ENCODE results near the gene SAFB2. TPM values are rescaled to one million over a fixed set of nuclear protein-coding genes. Genes with fewer than 3 reads are reported as not detected.

The SAFB2 gene
- total RNA-seq, 1 experiment from 2014 or later, result 86.9 TPM

DNA sequence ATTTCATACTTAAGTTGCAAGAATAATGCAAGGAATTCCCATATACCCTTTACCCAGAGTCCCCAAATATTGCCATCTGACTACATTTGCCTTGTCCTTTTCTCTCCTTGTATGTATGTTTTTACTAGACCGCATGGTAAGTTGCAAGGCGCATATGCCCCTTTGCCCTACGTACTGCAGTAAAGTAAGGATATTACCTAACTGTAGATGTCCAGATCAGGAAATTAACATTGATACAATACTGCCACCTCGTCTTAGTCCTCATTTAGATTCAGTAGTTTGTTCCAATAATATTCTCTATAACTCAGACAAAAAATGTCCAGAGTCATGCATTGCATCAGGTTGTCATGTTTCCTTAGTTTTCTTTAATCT, 9.7 kb upstream of the SAFB2 start:
- H3K79me2 ChIP-seq (ENCODE audit: insufficient read depth, low read length), result peaks cover 100% of the 10 kb centered on the region
- H3K36me3 ChIP-seq (ENCODE audit: control insufficient read depth in 1 of 2, insufficient read depth in 2 of 2, low read length in 2 of 2), result peaks cover 26 to 34% of the 10 kb centered on the region in 2 experiments
- ATAC-seq (no peak), DNase-seq (ENCODE audit: low read depth, low spot score) (no peak)
- no peak overlapping the region for H3K9ac ChIP-seq (ENCODE audit: low read length)
- no peak overlapping the region for H2AFZ ChIP-seq (ENCODE audit: low read depth, low read length, poor library complexity, severe bottlenecking)
- H4K20me1 ChIP-seq (ENCODE audit: insufficient read depth), result peaks cover 64% of the 10 kb centered on the region
- no peak overlapping the region for H3K4me3 ChIP-seq (replicated peaks in 1 of 2; ENCODE audit: low read depth in 1 of 2, low read length in 2 of 2)
- no peak overlapping the region for H3K27ac ChIP-seq (ENCODE audit: low read depth, low read length)
- TF ChIP-seq SIN3A (IDR thresholded peaks at IDR 0.05; ENCODE audit: low read depth) (no peak), ZNF274 (IDR thresholded peaks at IDR 0.05; ENCODE audit: low read depth, low read length) (no peak), EZH2phosphoT487 (IDR thresholded peaks at IDR 0.05; ENCODE audit: borderline replicate concordance) (no peak), SP1 (IDR thresholded peaks at IDR 0.05; ENCODE audit: low read depth) (no peak), POLR2AphosphoS5 (IDR thresholded peaks at IDR 0.05; ENCODE audit: low read depth, low read length) (no peak), ELF1 (IDR thresholded peaks at IDR 0.05; ENCODE audit: borderline replicate concordance, low read depth) (no peak)
- CTCF ChIA-PET, result no interaction called here
- H3K27me3 ChIP-seq (ENCODE audit: insufficient read depth, low read length), result no peaks in the 10 kb centered on the region
- H3K9me3 ChIP-seq (ENCODE audit: control insufficient read depth in 1 of 2, insufficient read depth in 1 of 2, low read depth in 1 of 2, low read length in 2 of 2), result no peaks in the 10 kb centered on the region
- no peaks in the 10 kb centered on the region for H3K4me1 ChIP-seq (ENCODE audit: control insufficient read depth in 1 of 2, insufficient read depth in 2 of 2, low read length in 2 of 2)
- no peak overlapping the region for H3K4me2 ChIP-seq (ENCODE audit: low read length)
- POLR2A ChIA-PET, result no interaction called here
- RAD21 ChIA-PET (ENCODE audit: low non-redundant PET in 1 of 2, low total read pairs in 2 of 2, uncharacterized antibody in 2 of 2, unreplicated experiment in 2 of 2), result no interaction called here
- no TSS peak for BruUV-seq (replicated peaks)
- intact Hi-C loops (cut with micrococcal nuclease), result no loop called here
- H3K9me2 ChIP-seq (ENCODE audit: insufficient read depth), result no peaks in the 10 kb centered on the region

DNA sequence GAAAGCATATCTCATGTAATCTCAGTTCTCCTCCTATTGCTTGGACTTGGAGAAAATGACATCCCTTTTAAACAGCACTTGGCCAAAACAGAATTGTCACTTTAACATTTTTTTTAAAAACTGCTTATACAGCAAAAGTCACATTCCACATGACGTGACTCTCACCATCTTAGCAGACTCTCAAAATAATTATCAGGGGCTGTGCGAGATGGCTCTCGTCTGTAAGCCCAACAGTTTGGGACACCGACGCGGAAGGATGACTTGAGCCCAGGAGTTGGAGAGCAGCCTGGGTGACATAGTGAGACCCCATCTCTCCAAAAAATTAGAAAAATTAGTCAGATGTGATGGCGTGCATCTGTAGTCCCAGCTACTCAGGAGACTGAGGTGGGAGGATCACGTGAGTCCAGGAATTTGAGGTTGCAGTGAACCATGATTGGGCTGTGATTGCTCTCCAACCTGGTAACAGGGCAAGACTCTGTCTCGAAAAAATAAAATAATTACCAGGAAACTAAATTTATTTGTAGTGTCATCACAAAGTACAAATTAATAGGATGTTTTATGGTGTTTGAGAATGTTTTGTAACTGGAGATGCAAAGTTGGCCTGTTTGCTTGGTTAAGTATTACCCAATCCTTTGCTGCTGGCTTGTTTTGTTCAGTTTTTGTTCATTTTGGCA, 9.1 kb upstream of the SAFB2 start:
- no peak overlapping the region for H3K4me2 ChIP-seq (ENCODE audit: low read length)
- no peaks in the 10 kb centered on the region for H3K9me2 ChIP-seq (ENCODE audit: insufficient read depth)
- no peak overlapping the region for H3K27ac ChIP-seq (ENCODE audit: low read depth, low read length)
- H3K27me3 ChIP-seq (ENCODE audit: insufficient read depth, low read length), result no peaks in the 10 kb centered on the region
- H3K36me3 ChIP-seq (ENCODE audit: control insufficient read depth in 1 of 2, insufficient read depth in 2 of 2, low read length in 2 of 2), result peaks cover 30 to 39% of the 10 kb centered on the region in 2 experiments
- H3K4me3 ChIP-seq (replicated peaks in 1 of 2; ENCODE audit: low read depth in 1 of 2, low read length in 2 of 2), result no peak overlapping the region
- H4K20me1 ChIP-seq (ENCODE audit: insufficient read depth), result peaks cover 65% of the 10 kb centered on the region
- DNase-seq (ENCODE audit: low read depth, low spot score) (no peak), ATAC-seq (no peak)
- TF ChIP-seq POLR2A (IDR thresholded peaks at IDR 0.05; ENCODE audit: borderline replicate concordance, extremely low read depth, insufficient read depth, insufficient read length), result no peak
- no peak for TF ChIP-seq FOSL1 (IDR thresholded peaks at IDR 0.05; ENCODE audit: low read depth)
- TF ChIP-seq YY1 (IDR thresholded peaks at IDR 0.05; ENCODE audit: extremely low read depth, insufficient replicate concordance, low read depth, low read length), result no peak
- no peak for TF ChIP-seq ELF1 (IDR thresholded peaks at IDR 0.05; ENCODE audit: borderline replicate concordance, low read depth)
- no peak for TF ChIP-seq EGR1 (IDR thresholded peaks at IDR 0.05; ENCODE audit: low read depth)
- no peak for TF ChIP-seq CTCF (IDR thresholded peaks at IDR 0.05 in 2 of 3, conservative IDR thresholded peaks at IDR 0.05 in 1 of 3; ENCODE audit: borderline replicate concordance in 1 of 3, insufficient read depth in 1 of 3, low read depth in 2 of 3, low read length in 2 of 3)
- TF ChIP-seq, protein P1, sequence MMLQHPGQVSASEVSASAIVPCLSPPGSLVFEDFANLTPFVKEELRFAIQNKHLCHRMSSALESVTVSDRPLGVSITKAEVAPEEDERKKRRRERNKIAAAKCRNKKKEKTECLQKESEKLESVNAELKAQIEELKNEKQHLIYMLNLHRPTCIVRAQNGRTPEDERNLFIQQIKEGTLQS (IDR thresholded peaks at IDR 0.05), result no peak
- TF ChIP-seq JUND (IDR thresholded peaks at IDR 0.05), result no peak
- TF ChIP-seq SIN3A (IDR thresholded peaks at IDR 0.05; ENCODE audit: low read depth), result no peak
- TF ChIP-seq SP1 (IDR thresholded peaks at IDR 0.05; ENCODE audit: low read depth), result no peak
- no peak for TF ChIP-seq POLR2AphosphoS5 (IDR thresholded peaks at IDR 0.05; ENCODE audit: low read depth, low read length)
- TF ChIP-seq, protein P2, sequence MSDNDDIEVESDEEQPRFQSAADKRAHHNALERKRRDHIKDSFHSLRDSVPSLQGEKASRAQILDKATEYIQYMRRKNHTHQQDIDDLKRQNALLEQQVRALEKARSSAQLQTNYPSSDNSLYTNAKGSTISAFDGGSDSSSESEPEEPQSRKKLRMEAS (IDR thresholded peaks at IDR 0.05), result no peak
- TF ChIP-seq CBX3 (IDR thresholded peaks at IDR 0.05; ENCODE audit: low read depth), result no peak
- no peak for TF ChIP-seq SRF (IDR thresholded peaks at IDR 0.05; ENCODE audit: low read depth)
- TF ChIP-seq ZBTB33 (IDR thresholded peaks at IDR 0.05; ENCODE audit: extremely low read depth, insufficient replicate concordance, low read length), result no peak
- intact Hi-C loops (cut with micrococcal nuclease), result no loop called here
- POLR2A ChIA-PET, result no interaction called here
- RAD21 ChIA-PET (ENCODE audit: low non-redundant PET in 1 of 2, low total read pairs in 2 of 2, uncharacterized antibody in 2 of 2, unreplicated experiment in 2 of 2), result no interaction called here
- H3K9ac ChIP-seq (ENCODE audit: low read length), result no peak overlapping the region
- no peaks in the 10 kb centered on the region for H3K9me3 ChIP-seq (ENCODE audit: control insufficient read depth in 1 of 2, insufficient read depth in 1 of 2, low read depth in 1 of 2, low read length in 2 of 2)
- no TSS peak for BruUV-seq (replicated peaks)
- peaks cover 100% of the 10 kb centered on the region for H3K79me2 ChIP-seq (ENCODE audit: insufficient read depth, low read length)
- H2AFZ ChIP-seq (ENCODE audit: low read depth, low read length, poor library complexity, severe bottlenecking), result no peak overlapping the region
- CTCF ChIA-PET, result no interaction called here
- no peaks in the 10 kb centered on the region for H3K4me1 ChIP-seq (ENCODE audit: control insufficient read depth in 1 of 2, insufficient read depth in 2 of 2, low read length in 2 of 2)
